Parietal lobe (tissue), 1 donor: ENCODE results near the gene KLF8. TPM values are rescaled to one million over a fixed set of nuclear protein-coding genes. Genes with fewer than 3 reads are reported as not detected.

Experiments
- total RNA-seq: library from RNA; depleted of rRNA; stranded (reverse); fragments of >200 nt; gene quantifications from one replicate; pipeline ENCODE4 v1.2.3, GENCODE V29; 2014

Gene KLF8
- total RNA-seq = 32.6 TPM

GRCh38 chrX:56232221-56233082 lies at the start of gene KLF8:
TSS of gene KLF8 (plus strand) at chrX:56232356. CDS start at chrX:56233335, 979 bp downstream.

